Activated T-cell treated with anti-CD3 and anti-CD28 coated beads for 1 hour (primary cell): Measurements from ENCODE around the gene BCKDHA.
A peak's percentile ranks its signal among the peaks of the same experiment; 100 is the strongest.
"Not testable (repeated sequence)": the region's sequence is repeated elsewhere in the genome, so short reads cannot be mapped to it uniquely, and the experiment has no call there.

Source experiments
- DNase-seq: peaks from one replicate; pipeline ENCODE4 v3.0.0-alpha.2; 2020; ENCODE audit warnings: low read depth

Gene BCKDHA

DNA sequence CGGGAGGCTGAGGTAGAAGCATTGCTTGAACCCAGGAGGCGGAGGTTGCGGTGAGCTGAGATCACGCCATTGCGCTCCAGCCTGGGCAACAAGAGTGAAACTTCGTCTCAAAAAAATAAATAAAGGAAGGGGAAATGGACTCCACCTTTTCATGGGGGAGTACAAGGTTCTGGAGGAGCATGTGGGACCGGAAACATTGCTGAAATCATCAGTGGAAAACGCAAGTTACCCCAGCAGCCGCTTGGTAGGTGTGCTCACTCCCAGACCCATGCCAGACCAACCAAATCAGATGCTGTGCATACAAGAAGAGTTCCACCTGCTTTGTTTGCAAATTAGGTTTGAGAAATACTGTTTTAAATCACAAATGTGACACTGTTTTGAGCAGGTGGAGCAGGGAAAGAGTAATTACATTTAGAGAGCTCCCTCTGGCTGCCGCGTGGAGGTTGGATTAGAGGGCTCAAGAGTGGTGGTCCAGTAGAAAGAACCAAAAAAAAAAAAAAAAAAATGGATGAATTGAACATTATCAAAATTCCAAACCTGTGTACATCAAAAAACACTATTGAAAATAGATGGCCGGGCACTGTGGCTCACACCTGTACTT, 50.2 kb downstream of the BCKDHA start:
- DNase-seq = no peak

DNA sequence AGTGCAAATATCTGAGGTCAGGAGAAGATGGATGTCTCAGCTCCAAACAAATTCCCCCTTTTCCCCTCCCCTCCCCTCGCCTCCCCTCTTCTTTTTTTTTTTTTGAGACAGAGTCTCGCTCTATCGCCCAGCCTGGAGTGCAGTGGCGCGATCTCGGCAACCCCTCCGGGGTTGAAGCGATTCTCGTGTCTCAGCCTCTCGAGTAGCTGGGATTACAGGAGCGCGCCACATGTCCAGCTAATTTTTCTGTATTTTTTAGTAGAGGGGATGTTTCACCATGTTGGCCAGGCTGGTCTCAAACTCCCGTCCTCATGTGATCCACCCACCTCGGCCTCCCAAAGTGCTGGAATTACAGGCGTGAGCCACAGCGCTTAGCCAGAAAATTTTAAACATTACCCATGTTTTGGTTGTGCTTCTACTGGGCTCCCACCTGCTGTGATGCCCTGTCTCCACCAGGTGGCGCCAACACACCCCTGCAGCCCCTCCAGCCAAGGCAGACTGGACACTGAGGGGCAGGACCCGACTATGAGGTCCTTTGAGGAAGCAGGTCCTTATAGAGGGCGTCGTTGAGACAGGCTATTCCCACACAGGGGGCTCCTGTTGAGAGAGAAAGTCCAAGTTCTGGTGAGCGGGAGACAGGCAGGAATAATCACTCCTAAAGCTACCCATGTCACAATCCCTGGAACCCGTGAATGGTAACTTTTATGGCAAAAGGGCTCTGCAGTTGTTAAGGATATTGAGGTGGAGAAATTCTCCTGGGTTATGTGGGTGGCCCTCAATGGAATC, 51.7 kb downstream of the BCKDHA start:
- DNase-seq = peak; percentile 58

DNA sequence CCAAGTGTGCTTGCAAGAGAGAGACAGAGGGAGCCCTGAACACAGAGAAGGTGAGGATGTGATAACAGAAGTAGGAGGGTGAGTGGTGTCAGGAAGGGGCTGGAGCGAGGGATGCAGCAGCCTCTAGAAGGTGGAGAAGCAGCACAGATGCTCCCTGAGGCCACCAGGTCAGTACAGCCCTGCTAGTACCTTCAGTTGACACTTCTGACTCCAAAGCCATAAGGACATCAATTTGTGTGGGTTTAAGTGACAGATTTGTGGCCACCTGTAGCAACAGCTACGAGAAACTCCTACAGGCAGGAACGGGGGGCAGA, 52.2 kb downstream of the BCKDHA start:
- DNase-seq = no peak

- no peak for DNase-seq
Measured at GRCh38 chr19:41452584-41453275, 55.1 kb downstream of the BCKDHA start.

DNA sequence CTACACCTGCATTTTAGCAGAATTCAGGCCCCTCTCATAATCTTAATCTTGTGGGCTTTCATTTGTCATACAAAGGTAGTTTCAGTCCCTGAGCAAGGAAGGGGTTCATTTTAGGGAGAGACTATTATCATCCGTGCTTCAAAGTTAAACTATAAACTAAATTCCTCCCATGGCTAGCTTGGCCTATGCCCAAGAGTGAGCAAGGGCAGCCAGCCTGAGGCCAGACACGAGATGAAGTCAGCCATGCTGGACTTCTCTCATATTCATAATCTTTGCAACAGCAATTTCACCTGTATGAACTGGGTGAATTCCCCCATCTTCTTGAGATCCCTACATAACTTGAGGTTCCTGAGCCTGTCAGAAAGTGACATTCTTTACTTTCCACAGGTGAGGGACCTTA, 58.3 kb downstream of the BCKDHA start:
- no peak for DNase-seq

GRCh38 chr19:41456342-41456918, 58.8 kb downstream of the BCKDHA start:
- no peak for DNase-seq

- no peak for DNase-seq
Measured at GRCh38 chr19:41457241-41457640, 59.6 kb downstream of the BCKDHA start.

- DNase-seq = no peak
Measured at GRCh38 chr19:41462497-41462896, 64.9 kb downstream of the BCKDHA start.

DNA sequence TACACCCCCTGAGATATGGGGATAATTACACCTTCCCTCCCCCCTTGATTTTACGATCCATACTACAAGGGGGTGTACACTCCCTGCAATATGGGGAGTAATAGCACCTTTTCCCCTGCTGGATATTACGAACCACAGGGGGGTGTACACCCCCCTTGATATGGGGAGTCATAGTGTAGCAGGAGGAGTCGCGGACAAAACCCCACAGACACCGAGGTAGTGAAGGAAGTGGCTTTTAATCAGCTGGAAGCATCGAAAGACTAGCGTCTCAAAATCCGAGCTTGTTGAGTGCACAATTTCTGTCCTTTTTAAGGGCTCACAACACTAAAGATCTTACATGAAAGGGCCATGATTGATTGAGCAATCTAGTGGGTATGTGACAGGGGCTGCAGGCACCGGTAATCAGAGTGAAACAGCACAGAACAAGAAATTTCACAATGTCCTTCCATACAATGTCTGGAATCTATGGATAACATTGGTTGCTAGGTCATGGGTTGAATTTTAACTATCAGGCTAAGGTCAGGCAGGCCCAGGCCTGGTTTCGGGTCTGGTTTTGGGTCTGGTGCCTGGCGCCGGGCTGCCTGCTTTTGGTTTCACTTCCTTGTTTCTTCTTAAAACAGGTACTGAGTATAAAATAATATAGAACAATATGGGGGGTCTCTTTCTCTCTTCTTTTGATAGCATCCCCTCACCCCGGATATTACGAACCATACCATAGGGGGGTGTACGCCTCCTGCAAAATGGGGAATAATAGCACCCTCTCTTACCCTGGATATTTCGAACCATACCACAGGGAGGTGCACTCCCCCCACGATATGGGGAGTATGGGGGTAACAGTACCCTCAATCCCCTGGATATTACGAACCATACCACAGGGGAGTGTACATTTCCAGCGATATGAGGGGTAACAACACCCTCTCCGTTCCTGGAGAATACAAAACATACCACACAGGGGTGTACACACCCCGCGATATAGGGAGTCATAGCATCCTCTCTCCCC, 65.9 kb downstream of the BCKDHA start:
- DNase-seq = not testable (repeated sequence)
